Activated CD8-positive, alpha-beta T cell treated with anti-CD3 and anti-CD28 coated beads for 36 hours (primary cell): ENCODE measurements around the gene AGAP1. TPM values are rescaled to one million over a fixed set of nuclear protein-coding genes. Genes with fewer than 3 reads are reported as not detected.

Source experiments
- ATAC-seq: fragments of 200-7000 bp; cut with Tn5 transposase; one replicate; pipeline ENCODE4 v1.10.0; 2021; ENCODE audit warnings: mild to moderate bottlenecking, moderate library complexity
- CTCF ChIA-PET: fragments of 350-600 bp; sonication (Branson Sonifier 250); formaldehyde crosslinking; loops from one replicate; lab custom pipeline; 2021; ENCODE audit warnings: antibody characterized with exemption; lab: Charles Lee
- POLR2A ChIA-PET: fragments of 350-600 bp; sonication (Branson Sonifier 250); formaldehyde crosslinking; loops from one replicate; lab custom pipeline; 2021; ENCODE audit warnings: antibody characterized with exemption; lab: Charles Lee
- DNase-seq: peaks from one replicate; pipeline ENCODE4 v3.0.0-alpha.2; 2020
- H3K27ac Mint-ChIP-seq: one replicate; pipeline ENCODE4 v1.8.0; 2021; ENCODE audit warnings: mild to moderate bottlenecking, mixed read lengths
- H3K27me3 Mint-ChIP-seq: one replicate; pipeline ENCODE4 v1.8.0; 2021; ENCODE audit warnings: mixed read lengths
- H3K36me3 Mint-ChIP-seq: one replicate; pipeline ENCODE4 v1.8.0; 2021; ENCODE audit warnings: low read depth, mixed read lengths
- H3K4me1 Mint-ChIP-seq: one replicate; pipeline ENCODE4 v1.8.0; 2021; ENCODE audit warnings: low read depth, mixed read lengths
- H3K4me3 Mint-ChIP-seq: one replicate; pipeline ENCODE4 v1.8.0; 2021; ENCODE audit warnings: mild to moderate bottlenecking, moderate library complexity, mixed read lengths
- H3K9me3 Mint-ChIP-seq: one replicate; pipeline ENCODE4 v1.8.0; 2021; ENCODE audit warnings: mixed read lengths
- intact Hi-C: fragments of 100-400 bp; cut with micrococcal nuclease; formaldehyde crosslinking; loops from one replicate; pipeline ENCODE4 v1.10.0; 2022
- total RNA-seq, 2 experiments: library from RNA; stranded (reverse); gene quantifications; one replicate each; pipeline ENCODE4 v1.2.3, GENCODE V29; 2021
- TF ChIP-seq, protein P1 (sequence below): fragments of 200-600 bp; IDR thresholded peaks from one replicate; pipeline ENCODE4 v1.8.0; 2022; ENCODE audit warnings: antibody characterized with exemption, mild to moderate bottlenecking

The AGAP1 gene
- total RNA-seq, 2 experiments from 2014 or later, result 2.5 to 2.9 TPM

- Mint-ChIP-seq H3K4me1 (no peaks in the 10 kb centered on the region), H3K9me3 (no peaks in the 10 kb centered on the region), H3K36me3 (no peaks in the 10 kb centered on the region), H3K27ac (no peak overlapping the region), H3K27me3 (peaks cover 3% of the 10 kb centered on the region), H3K4me3 (no peak overlapping the region)
- ChIA-PET POLR2A (no interaction called here), CTCF (interaction anchor here (0.6 to 4.0 kb wide), 10 partner anchors 14 to 1045 kb away, joined by 3 to 25 read pairs (median 3); no protein-coding TSS in a partner anchor)
- peak; percentile 68 for DNase-seq
- ATAC-seq, result no peak
- intact Hi-C loops, result loop anchor here (1.0 to 10.0 kb wide), 2 partner anchors 151 to 461 kb away; no protein-coding TSS in a partner anchor
- TF ChIP-seq, protein P1, sequence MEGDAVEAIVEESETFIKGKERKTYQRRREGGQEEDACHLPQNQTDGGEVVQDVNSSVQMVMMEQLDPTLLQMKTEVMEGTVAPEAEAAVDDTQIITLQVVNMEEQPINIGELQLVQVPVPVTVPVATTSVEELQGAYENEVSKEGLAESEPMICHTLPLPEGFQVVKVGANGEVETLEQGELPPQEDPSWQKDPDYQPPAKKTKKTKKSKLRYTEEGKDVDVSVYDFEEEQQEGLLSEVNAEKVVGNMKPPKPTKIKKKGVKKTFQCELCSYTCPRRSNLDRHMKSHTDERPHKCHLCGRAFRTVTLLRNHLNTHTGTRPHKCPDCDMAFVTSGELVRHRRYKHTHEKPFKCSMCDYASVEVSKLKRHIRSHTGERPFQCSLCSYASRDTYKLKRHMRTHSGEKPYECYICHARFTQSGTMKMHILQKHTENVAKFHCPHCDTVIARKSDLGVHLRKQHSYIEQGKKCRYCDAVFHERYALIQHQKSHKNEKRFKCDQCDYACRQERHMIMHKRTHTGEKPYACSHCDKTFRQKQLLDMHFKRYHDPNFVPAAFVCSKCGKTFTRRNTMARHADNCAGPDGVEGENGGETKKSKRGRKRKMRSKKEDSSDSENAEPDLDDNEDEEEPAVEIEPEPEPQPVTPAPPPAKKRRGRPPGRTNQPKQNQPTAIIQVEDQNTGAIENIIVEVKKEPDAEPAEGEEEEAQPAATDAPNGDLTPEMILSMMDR, result peak; percentile 65
Measured at GRCh38 chr2:235595422-235596010, 101.7 kb downstream of the AGAP1 start.

DNA sequence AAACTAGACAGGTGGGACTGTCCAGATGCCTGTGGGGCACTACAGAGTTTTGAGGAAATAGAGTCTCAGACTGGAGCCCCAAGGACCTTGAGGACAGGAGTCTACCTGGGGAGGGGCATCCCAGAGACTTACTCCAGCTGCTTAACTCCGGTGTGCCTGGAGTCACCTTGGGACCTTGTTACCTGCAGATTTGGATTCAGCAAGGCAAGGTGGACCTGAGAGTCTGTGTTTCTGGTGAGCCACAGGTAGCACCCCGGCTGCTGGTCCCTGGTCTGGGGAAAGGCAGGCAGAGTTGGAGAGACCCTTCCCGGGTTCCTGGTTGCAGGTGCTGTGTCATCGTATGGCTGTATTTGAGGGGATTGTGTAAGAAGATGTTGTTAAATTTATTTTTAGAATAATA lies 102.4 kb downstream of the AGAP1 start:
- H3K9me3 Mint-ChIP-seq, result no peaks in the 10 kb centered on the region
- H3K4me3 Mint-ChIP-seq, result no peak overlapping the region
- H3K4me1 Mint-ChIP-seq, result no peaks in the 10 kb centered on the region
- TF ChIP-seq, protein P1, result no peak
- intact Hi-C loops, result loop anchor here (10.0 kb wide), 1 partner anchor 461 kb away; no protein-coding TSS in a partner anchor
- H3K27me3 Mint-ChIP-seq, result peaks cover 3% of the 10 kb centered on the region
- DNase-seq (no peak), ATAC-seq (no peak)
- ChIA-PET CTCF (interaction anchor here (1.0 to 2.7 kb wide), 6 partner anchors 15 to 287 kb away, joined by 3 to 25 read pairs (median 3); no protein-coding TSS in a partner anchor), POLR2A (no interaction called here)
- H3K27ac Mint-ChIP-seq, result no peak overlapping the region
- no peaks in the 10 kb centered on the region for H3K36me3 Mint-ChIP-seq

DNA sequence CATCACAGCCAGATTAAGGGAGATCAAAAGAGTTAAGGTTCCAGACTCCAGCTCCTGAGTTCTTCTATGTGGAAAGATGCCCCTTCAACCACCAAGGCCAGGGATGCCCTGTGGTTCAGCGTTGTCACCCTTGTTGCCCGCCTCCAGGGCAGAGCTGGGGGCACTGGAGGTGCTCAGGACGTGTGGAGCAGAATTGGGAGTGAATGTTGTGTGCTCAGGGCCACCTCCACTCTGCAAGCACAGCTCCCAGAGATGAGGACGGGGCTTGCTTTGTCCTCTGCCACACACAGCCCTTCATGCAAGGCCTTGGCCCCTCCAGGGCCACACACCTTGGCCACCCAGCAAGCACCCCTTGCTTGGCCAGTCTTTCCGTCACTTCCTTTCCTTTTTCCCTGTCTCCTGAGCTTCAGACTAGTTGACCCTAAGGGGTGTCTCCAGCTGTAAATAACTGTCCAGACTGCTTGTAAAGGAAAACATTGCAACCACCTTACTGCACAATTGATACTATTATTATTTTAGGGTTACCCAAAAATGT lies 103.3 kb downstream of the AGAP1 start:
- DNase-seq, result no peak
- H3K4me3 Mint-ChIP-seq, result no peak overlapping the region
- TF ChIP-seq, protein P1, result no peak
- ChIA-PET CTCF (interaction anchor here (0.7 to 2.7 kb wide), 4 partner anchors 14 to 149 kb away, joined by 3 to 25 read pairs (median 3); no protein-coding TSS in a partner anchor), POLR2A (no interaction called here)
- no peaks in the 10 kb centered on the region for H3K4me1 Mint-ChIP-seq
- H3K9me3 Mint-ChIP-seq, result no peaks in the 10 kb centered on the region
- no peak overlapping the region for H3K27ac Mint-ChIP-seq
- H3K36me3 Mint-ChIP-seq, result no peaks in the 10 kb centered on the region
- H3K27me3 Mint-ChIP-seq, result peaks cover 3% of the 10 kb centered on the region
- no peak for ATAC-seq
- intact Hi-C loops, result loop anchor here (10.0 kb wide), 1 partner anchor 462 kb away; no protein-coding TSS in a partner anchor

- Mint-ChIP-seq H3K36me3 (no peaks in the 10 kb centered on the region), H3K27me3 (no peaks in the 10 kb centered on the region), H3K4me1 (no peaks in the 10 kb centered on the region), H3K4me3 (no peak overlapping the region), H3K27ac (no peak overlapping the region), H3K9me3 (peaks cover 1% of the 10 kb centered on the region)
- ChIA-PET CTCF (interaction anchor here (1.0 kb wide), 1 partner anchor 148 kb away, joined by 4 read pairs; no protein-coding TSS in a partner anchor), POLR2A (no interaction called here)
- no peak for DNase-seq
- intact Hi-C loops, result loop anchor here (10.0 kb wide), 1 partner anchor 463 kb away; no protein-coding TSS in a partner anchor
- TF ChIP-seq, protein P1, result no peak
- ATAC-seq, result no peak
Measured at GRCh38 chr2:235598026-235598425, 104.2 kb downstream of the AGAP1 start.
